Nephron (organoid): Measurements from ENCODE around the gene SLC19A2.

Experiments used
- H3K27ac Mint-ChIP-seq, 3 experiments: 2 replicates each; pipeline ENCODE4 v1.8.0; 2020; ENCODE audit warnings: mixed read lengths in 3 of 3, mild to moderate bottlenecking in 2 of 3, moderate library complexity in 1 of 3
- H3K27me3 Mint-ChIP-seq: 2 replicates; pipeline ENCODE4 v1.8.0; 2021; ENCODE audit warnings: low read depth, mild to moderate bottlenecking, moderate library complexity, mixed read lengths
- H3K36me3 Mint-ChIP-seq: 2 replicates; pipeline ENCODE4 v1.8.0; 2020; ENCODE audit warnings: low read depth, mixed read lengths
- H3K4me1 Mint-ChIP-seq: 2 replicates; pipeline ENCODE4 v1.8.0; 2020; ENCODE audit warnings: mixed read lengths
- H3K4me3 Mint-ChIP-seq, 3 experiments: 2 replicates each; pipeline ENCODE4 v1.8.0; 2020; ENCODE audit warnings: mild to moderate bottlenecking in 3 of 3, mixed read lengths in 3 of 3, moderate library complexity in 2 of 3
- H3K9me3 Mint-ChIP-seq: 2 replicates; pipeline ENCODE4 v1.8.0; 2020; ENCODE audit warnings: mixed read lengths
- CTCF ChIP-seq, 3 experiments: fragments of 200-600 bp; sonication (generic); IDR thresholded peaks; one replicate each; pipeline ENCODE4 v1.5.0; 2021; ENCODE audit warnings: antibody characterized with exemption in 3 of 3; ENCODE audit not compliant: unreplicated experiment in 3 of 3

SLC19A2 gene

GRCh38 chr1:169475806-169476387 is 9.8 kb downstream of the SLC19A2 start:
- H3K27me3 Mint-ChIP-seq, result no peaks in the 10 kb centered on the region
- H3K36me3 Mint-ChIP-seq, result peaks cover 10% of the 10 kb centered on the region
- no peak overlapping the region for H3K27ac Mint-ChIP-seq
- H3K4me3 Mint-ChIP-seq, result no peak overlapping the region
- no peaks in the 10 kb centered on the region for H3K4me1 Mint-ChIP-seq
- H3K9me3 Mint-ChIP-seq, result no peaks in the 10 kb centered on the region
- TF ChIP-seq CTCF (IDR thresholded peaks at IDR 0.05; ENCODE audit: unreplicated experiment in 3 of 3), result no peak

- Mint-ChIP-seq H3K9me3 (no peaks in the 10 kb centered on the region), H3K36me3 (peaks cover 10% of the 10 kb centered on the region), H3K4me3 (no peak overlapping the region), H3K27me3 (no peaks in the 10 kb centered on the region), H3K4me1 (no peaks in the 10 kb centered on the region), H3K27ac (no peak overlapping the region)
- no peak for TF ChIP-seq CTCF (IDR thresholded peaks at IDR 0.05; ENCODE audit: unreplicated experiment in 3 of 3)
These were observed 11.3 kb downstream of the SLC19A2 start for GRCh38 chr1:169474302-169474995.

- H3K36me3 Mint-ChIP-seq, result peaks cover 10% of the 10 kb centered on the region
- no peaks in the 10 kb centered on the region for H3K9me3 Mint-ChIP-seq
- no peak overlapping the region for H3K27ac Mint-ChIP-seq
- no peak overlapping the region for H3K4me3 Mint-ChIP-seq
- H3K27me3 Mint-ChIP-seq, result no peaks in the 10 kb centered on the region
- TF ChIP-seq CTCF (IDR thresholded peaks at IDR 0.05; ENCODE audit: unreplicated experiment in 3 of 3), result no peak
- no peaks in the 10 kb centered on the region for H3K4me1 Mint-ChIP-seq
These were observed 12.4 kb downstream of the SLC19A2 start for GRCh38 chr1:169473347-169473746.

- TF ChIP-seq CTCF (IDR thresholded peaks at IDR 0.05; ENCODE audit: unreplicated experiment in 3 of 3), result no peak
- Mint-ChIP-seq H3K4me1 (no peaks in the 10 kb centered on the region), H3K27me3 (no peaks in the 10 kb centered on the region), H3K27ac (no peak overlapping the region), H3K4me3 (no peak overlapping the region), H3K9me3 (no peaks in the 10 kb centered on the region), H3K36me3 (peaks cover 11% of the 10 kb centered on the region)
These were observed 13.0 kb downstream of the SLC19A2 start for GRCh38 chr1:169472738-169473137.

- Mint-ChIP-seq H3K36me3 (peaks cover 16% of the 10 kb centered on the region), H3K27ac (no peak overlapping the region), H3K9me3 (no peaks in the 10 kb centered on the region), H3K4me1 (no peaks in the 10 kb centered on the region), H3K27me3 (no peaks in the 10 kb centered on the region), H3K4me3 (no peak overlapping the region)
- no peak for TF ChIP-seq CTCF (IDR thresholded peaks at IDR 0.05; ENCODE audit: unreplicated experiment in 3 of 3)
These were observed 16.8 kb downstream of the SLC19A2 start for GRCh38 chr1:169468982-169469381.
